ENCODE data around the gene PCSK5.

The PCSK5 gene

DNA sequence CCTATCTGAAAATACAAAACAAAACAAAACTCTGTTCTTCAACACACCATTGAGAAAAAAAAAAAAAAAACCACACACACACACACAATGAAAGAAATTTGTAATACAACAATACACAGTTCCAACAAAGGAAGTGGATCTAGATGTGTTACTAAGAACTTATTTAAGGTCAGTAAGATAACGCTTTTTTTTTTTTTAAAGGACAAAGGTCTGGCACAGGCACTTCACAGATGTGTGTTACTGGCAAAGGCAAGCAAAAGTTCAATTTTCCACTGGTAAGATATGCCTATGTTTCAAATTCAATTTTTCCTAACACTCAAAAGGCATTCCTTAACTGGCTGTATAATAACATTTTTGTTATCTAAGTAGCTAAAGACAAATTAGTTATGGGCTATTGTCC, 500.2 kb downstream of the PCSK5 start:
- TF ChIP-seq, protein P1, sequence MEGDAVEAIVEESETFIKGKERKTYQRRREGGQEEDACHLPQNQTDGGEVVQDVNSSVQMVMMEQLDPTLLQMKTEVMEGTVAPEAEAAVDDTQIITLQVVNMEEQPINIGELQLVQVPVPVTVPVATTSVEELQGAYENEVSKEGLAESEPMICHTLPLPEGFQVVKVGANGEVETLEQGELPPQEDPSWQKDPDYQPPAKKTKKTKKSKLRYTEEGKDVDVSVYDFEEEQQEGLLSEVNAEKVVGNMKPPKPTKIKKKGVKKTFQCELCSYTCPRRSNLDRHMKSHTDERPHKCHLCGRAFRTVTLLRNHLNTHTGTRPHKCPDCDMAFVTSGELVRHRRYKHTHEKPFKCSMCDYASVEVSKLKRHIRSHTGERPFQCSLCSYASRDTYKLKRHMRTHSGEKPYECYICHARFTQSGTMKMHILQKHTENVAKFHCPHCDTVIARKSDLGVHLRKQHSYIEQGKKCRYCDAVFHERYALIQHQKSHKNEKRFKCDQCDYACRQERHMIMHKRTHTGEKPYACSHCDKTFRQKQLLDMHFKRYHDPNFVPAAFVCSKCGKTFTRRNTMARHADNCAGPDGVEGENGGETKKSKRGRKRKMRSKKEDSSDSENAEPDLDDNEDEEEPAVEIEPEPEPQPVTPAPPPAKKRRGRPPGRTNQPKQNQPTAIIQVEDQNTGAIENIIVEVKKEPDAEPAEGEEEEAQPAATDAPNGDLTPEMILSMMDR (IDR thresholded peaks at IDR 0.05; ENCODE audit: insufficient read depth, low read depth, low read length, missing control alignments): no peak
- no peak for DNase-seq (ENCODE audit: low read depth)
- H3K4me3 ChIP-seq (ENCODE audit: low read depth, low read length): no peak overlapping the region

DNA sequence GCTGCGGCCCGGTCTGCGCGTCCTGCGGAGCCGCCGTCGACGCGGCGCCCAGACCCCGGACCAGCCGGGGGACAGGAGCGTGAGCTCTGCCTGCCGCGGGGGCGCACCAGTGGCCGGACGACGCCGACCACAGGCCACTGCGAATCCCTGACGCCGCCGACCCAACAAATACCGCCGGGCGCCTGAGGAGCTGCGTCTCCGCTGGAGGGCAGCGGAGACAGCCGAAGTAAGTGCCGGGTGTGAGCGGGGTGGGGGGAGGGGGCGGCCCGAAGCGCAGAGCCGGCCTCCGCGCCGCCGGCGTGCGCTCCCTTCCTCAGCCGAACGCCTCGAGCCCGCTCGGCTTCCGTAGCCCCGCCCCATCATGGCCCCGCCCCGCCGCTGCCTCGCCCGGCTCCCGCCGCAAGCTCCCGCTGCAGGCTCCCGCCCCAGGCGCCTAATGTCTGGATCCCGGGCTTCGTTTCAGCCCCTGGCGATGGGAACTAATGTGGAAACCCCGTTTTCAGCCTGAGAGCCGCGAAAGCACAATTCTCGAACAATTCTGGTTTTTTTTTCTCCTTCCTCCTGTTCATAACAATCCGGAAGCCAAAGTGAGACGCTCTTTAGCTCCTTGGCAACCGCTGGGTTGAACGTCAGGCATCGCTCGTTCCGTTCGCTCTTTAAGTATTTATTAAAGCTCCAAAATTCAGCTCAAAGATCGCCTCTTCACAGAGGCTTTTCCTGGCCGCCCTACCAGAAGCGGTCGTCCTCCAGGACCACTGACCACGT, 503.9 kb downstream of the PCSK5 start, which contains the start of gene RFK:
RFK (minus strand) TSS at position 232 of the 765 bp plus-strand sequence. CDS start 255 bp downstream, outside the sequence.
- TF ChIP-seq, protein P1 (IDR thresholded peaks at IDR 0.05; ENCODE audit: insufficient read depth, low read depth, low read length, missing control alignments): peak; percentile 30
- peak within 1 kb of the TSS; percentile 97 for H3K4me3 ChIP-seq (ENCODE audit: low read depth, low read length)

DNA sequence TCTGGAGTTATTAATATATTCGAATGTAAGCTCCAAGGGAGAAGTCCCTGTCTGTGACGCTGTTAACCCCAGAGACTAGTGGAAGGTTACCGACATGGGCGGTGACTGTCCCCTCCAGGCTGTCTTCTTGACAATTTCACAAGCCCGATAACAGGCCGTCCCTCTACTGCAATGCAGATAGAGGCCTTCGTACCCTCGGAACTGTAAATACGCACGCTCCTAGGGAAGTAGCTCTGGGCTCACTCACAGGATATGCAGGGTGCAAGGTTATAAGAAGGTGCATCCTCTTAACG, 504.4 kb downstream of the PCSK5 start:
- peak; percentile 75 for DNase-seq (ENCODE audit: low read depth)
- H3K4me3 ChIP-seq (ENCODE audit: low read depth, low read length): peak overlapping the region; percentile 97
- TF ChIP-seq, protein P1 (IDR thresholded peaks at IDR 0.05; ENCODE audit: insufficient read depth, low read depth, low read length, missing control alignments): no peak

More for the DNA sequence above, 503.9 kb downstream of the PCSK5 start, which contains the start of gene RFK:
- DNase-seq (ENCODE audit: low read depth): peak; percentile 96

DNA sequence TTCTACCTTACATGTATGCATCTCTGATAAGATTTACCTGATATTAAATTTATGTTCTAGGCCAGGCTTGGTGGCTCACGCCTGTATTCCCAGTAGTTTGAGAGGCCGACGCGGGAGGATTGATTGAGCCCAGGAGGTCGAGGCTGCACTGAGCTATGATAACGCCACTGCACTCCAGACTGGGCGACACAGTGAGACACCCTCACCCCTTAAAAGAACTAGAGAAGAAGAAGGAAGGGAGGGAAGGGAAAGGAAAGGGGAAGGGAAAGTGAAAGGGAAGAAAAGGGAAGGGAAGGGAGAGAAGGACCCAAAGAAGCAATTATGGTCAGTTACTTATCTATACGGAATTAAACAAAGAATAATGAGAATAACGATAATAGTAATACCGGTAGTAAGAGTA, 504.9 kb downstream of the PCSK5 start:
- peak overlapping the region; percentile 97 for H3K4me3 ChIP-seq (ENCODE audit: low read depth, low read length)
- DNase-seq (ENCODE audit: low read depth): no peak
- TF ChIP-seq, protein P1 (IDR thresholded peaks at IDR 0.05; ENCODE audit: insufficient read depth, low read depth, low read length, missing control alignments): no peak

DNA sequence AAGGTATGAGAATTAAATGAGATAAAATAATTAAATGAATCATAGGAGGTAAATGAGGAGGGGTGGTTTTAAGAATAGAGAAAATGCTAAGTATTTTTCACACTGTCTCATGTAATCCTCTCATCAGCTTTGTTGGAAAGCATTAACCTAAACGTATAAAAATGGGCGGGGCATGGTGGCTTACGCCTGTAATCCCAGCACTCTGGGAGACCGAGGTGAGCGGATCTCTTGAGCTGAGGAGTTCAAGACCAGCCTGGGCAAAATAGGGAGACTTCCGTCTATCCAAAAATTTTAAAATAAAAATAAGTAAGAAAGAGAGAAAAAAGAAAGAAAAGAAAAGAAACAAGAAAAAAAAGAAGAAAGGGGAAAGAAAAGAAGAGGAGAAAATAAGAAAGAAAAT, 505.7 kb downstream of the PCSK5 start:
- TF ChIP-seq, protein P1 (IDR thresholded peaks at IDR 0.05; ENCODE audit: insufficient read depth, low read depth, low read length, missing control alignments): no peak
- DNase-seq (ENCODE audit: low read depth): no peak
- no peak overlapping the region for H3K4me3 ChIP-seq (ENCODE audit: low read depth, low read length)

DNA sequence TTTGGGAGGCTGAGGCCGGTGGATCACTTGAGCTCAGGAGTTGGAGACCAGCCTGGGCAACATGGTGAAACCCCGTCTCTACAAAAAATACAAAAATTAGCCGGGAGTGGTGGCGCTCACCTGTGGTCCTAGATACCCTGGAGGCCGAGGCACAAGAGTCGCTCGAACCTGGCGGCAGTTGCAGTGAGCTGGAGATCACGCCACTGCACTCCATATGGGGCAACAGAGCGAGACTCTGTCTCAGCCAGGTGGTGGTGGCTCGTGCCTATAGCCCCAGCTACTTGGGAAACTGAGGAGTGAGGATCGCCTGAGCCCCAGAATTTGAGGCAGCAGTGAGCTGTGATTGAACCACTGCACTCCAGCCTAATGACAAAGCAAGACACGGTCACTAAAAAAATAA, 506.1 kb downstream of the PCSK5 start:
- no peak overlapping the region for H3K4me3 ChIP-seq (ENCODE audit: low read depth, low read length)
- TF ChIP-seq, protein P1 (IDR thresholded peaks at IDR 0.05; ENCODE audit: insufficient read depth, low read depth, low read length, missing control alignments): no peak

DNA sequence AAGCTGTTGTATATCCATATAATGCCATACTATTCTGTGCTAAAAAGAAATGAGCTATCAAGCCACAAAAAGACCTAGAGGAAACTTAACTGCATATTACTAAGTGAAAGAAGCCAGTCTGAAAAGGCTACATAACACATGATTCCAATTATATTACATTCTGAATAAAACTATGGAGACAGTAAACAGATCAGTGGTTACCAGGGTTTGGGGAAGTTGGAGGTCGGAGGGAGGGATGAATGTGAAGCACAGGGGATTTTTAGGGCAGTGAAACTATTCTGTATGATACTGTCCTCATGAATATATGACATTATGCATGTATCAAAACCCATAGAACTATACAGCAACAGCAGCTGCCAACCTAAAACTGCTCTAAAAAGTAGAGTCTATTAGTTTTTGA, 509.4 kb downstream of the PCSK5 start:
- TF ChIP-seq, protein P1 (IDR thresholded peaks at IDR 0.05; ENCODE audit: insufficient read depth, low read depth, low read length, missing control alignments): no peak
- H3K4me3 ChIP-seq (ENCODE audit: low read depth, low read length): no peak overlapping the region
- no peak for DNase-seq (ENCODE audit: low read depth)

More for the DNA sequence above, 506.1 kb downstream of the PCSK5 start:
- DNase-seq (ENCODE audit: low read depth): no peak

All from GM12865 (cell line).